Caco-2 (cell line): Measurements from ENCODE around the gene PPA2. TPM values are rescaled to one million over a fixed set of nuclear protein-coding genes. Genes with fewer than 3 reads are reported as not detected.

Experiments
- BruUV-seq: library from RNA; stranded (reverse); fragments of 400-500 nt; replicated peaks from 2 replicates; lab custom pipeline; 2021; lab: Mats Ljungman, UMichigan
- CTCF ChIA-PET: fragments of 300-600 bp; sonication (Branson Sonifier 250); formaldehyde crosslinking; loops from one replicate; lab custom pipeline; 2022; ENCODE audit warnings: antibody characterized with exemption; lab: Charles Lee
- POLR2A ChIA-PET: fragments of 300-600 bp; sonication (Branson Sonifier 250); formaldehyde crosslinking; loops from one replicate; lab custom pipeline; 2022; ENCODE audit warnings: antibody characterized with exemption; lab: Charles Lee
- DNase-seq, 2 experiments: peaks; one replicate each; pipeline versions ENCODE4 v3.0.0 to v3.0.0-alpha.2; 2020 to 2022
- H3K27me3 ChIP-seq: replicated peaks from 2 replicates; pipeline ENCODE4 v1.6.0; 2011; ENCODE audit warnings: low read length; ENCODE audit not compliant: control insufficient read depth, insufficient read depth
- H3K36me3 ChIP-seq: 2 replicates; pipeline ENCODE4 v1.5.1; 2011; ENCODE audit warnings: low read length; ENCODE audit not compliant: control insufficient read depth, insufficient read depth
- H3K4me1 ChIP-seq: fragments of 250-450 bp; sonication (Bioruptor Pico); 2 replicates; pipeline ENCODE4 v1.5.1; 2020; ENCODE audit warnings: mild to moderate bottlenecking
- H3K4me3 ChIP-seq: 2 replicates; pipeline ENCODE4 v1.5.1; 2011; ENCODE audit warnings: low read depth, mild to moderate bottlenecking, control low read depth, low read length
- H3K9me3 ChIP-seq: fragments of 250-450 bp; sonication (Bioruptor Pico); 2 replicates; pipeline ENCODE4 v1.5.1; 2020; ENCODE audit warnings: mild to moderate bottlenecking, moderate library complexity
- H3K27ac Mint-ChIP-seq: one replicate; pipeline ENCODE4 v1.8.0; 2022; ENCODE audit warnings: mixed read lengths; ENCODE audit not compliant: unreplicated experiment
- H3K27me3 Mint-ChIP-seq: one replicate; pipeline ENCODE4 v1.8.0; 2022; ENCODE audit warnings: mixed read lengths; ENCODE audit not compliant: insufficient read depth, unreplicated experiment
- H3K36me3 Mint-ChIP-seq: one replicate; pipeline ENCODE4 v1.8.0; 2022; ENCODE audit warnings: mild to moderate bottlenecking, mixed read lengths; ENCODE audit not compliant: insufficient read depth, unreplicated experiment
- H3K4me1 Mint-ChIP-seq: one replicate; pipeline ENCODE4 v1.8.0; 2022; ENCODE audit warnings: low read depth, mixed read lengths; ENCODE audit not compliant: unreplicated experiment
- H3K4me3 Mint-ChIP-seq: one replicate; pipeline ENCODE4 v1.8.0; 2022; ENCODE audit warnings: mild to moderate bottlenecking, moderate library complexity, mixed read lengths; ENCODE audit not compliant: unreplicated experiment
- H3K9me3 Mint-ChIP-seq: one replicate; pipeline ENCODE4 v1.8.0; 2022; ENCODE audit warnings: mixed read lengths; ENCODE audit not compliant: unreplicated experiment
- CTCF ChIP-seq, 2 experiments: fragments of 200-600 bp in 1 of 2; IDR thresholded peaks; 1 replicate in 1 of 2; 2 replicates in 1 of 2; pipeline versions ENCODE4 v1.5.1 to v1.8.0; 2011 to 2022; ENCODE audit warnings: antibody characterized with exemption in 1 of 2, control low read depth in 1 of 2, inconsistent platforms in 1 of 2, low read depth in 1 of 2, low read length in 1 of 2, mild to moderate bottlenecking in 1 of 2, moderate library complexity in 1 of 2; ENCODE audit not compliant: insufficient read depth in 1 of 2, severe bottlenecking in 1 of 2, unreplicated experiment in 1 of 2
- intact Hi-C: fragments of 100-400 bp; cut with micrococcal nuclease; formaldehyde crosslinking; loops from one replicate; pipeline ENCODE4 v1.10.0; 2022; ENCODE audit not compliant: unreplicated experiment
- total RNA-seq: library from RNA; stranded (reverse); gene quantifications from 2 replicates; pipeline ENCODE4 v1.2.3, GENCODE V29; 2022

Gene PPA2
- total RNA-seq, 1 experiment from 2014 or later, result 85.4 TPM

- H3K9me3 ChIP-seq, result no peaks in the 10 kb centered on the region
- no peaks in the 10 kb centered on the region for H3K4me1 ChIP-seq
- Mint-ChIP-seq H3K36me3 (no peaks in the 10 kb centered on the region), H3K27ac (no peak overlapping the region), H3K4me3 (no peak overlapping the region), H3K4me1 (no peaks in the 10 kb centered on the region), H3K27me3 (no peaks in the 10 kb centered on the region), H3K9me3 (no peaks in the 10 kb centered on the region)
- BruUV-seq, result no TSS peak
- POLR2A ChIA-PET, result no interaction called here
- no peaks in the 10 kb centered on the region for H3K27me3 ChIP-seq
- intact Hi-C loops, result no loop called here
- no peak overlapping the region for H3K4me3 ChIP-seq
- CTCF ChIA-PET, result no interaction called here
- DNase-seq, result no peak
- no peak for TF ChIP-seq CTCF (IDR thresholded peaks at IDR 0.05; ENCODE audit: insufficient read depth in 1 of 2, low read depth in 1 of 2, low read length in 1 of 2, severe bottlenecking in 1 of 2, unreplicated experiment in 1 of 2)
- no peaks in the 10 kb centered on the region for H3K36me3 ChIP-seq
Measured at GRCh38 chr4:105387466-105387865, 86.4 kb downstream of the PPA2 start.

- intact Hi-C loops, result no loop called here
- Histone ChIP-seq H3K9me3 (no peaks in the 10 kb centered on the region), H3K4me3 (no peak overlapping the region), H3K27me3 (no peaks in the 10 kb centered on the region), H3K4me1 (no peaks in the 10 kb centered on the region), H3K36me3 (no peaks in the 10 kb centered on the region)
- ChIA-PET CTCF (no interaction called here), POLR2A (no interaction called here)
- Mint-ChIP-seq H3K27ac (no peak overlapping the region), H3K27me3 (no peaks in the 10 kb centered on the region), H3K4me3 (no peak overlapping the region), H3K36me3 (no peaks in the 10 kb centered on the region), H3K4me1 (no peaks in the 10 kb centered on the region), H3K9me3 (no peaks in the 10 kb centered on the region)
- TF ChIP-seq CTCF (IDR thresholded peaks at IDR 0.05; ENCODE audit: insufficient read depth in 1 of 2, low read depth in 1 of 2, low read length in 1 of 2, severe bottlenecking in 1 of 2, unreplicated experiment in 1 of 2), result no peak
- DNase-seq, result no peak
- BruUV-seq, result no TSS peak
Measured at GRCh38 chr4:105386012-105386411, 87.8 kb downstream of the PPA2 start.

GRCh38 chr4:105374071-105374470, 99.8 kb downstream of the PPA2 start:
- no peak for TF ChIP-seq CTCF (IDR thresholded peaks at IDR 0.05; ENCODE audit: insufficient read depth in 1 of 2, low read depth in 1 of 2, low read length in 1 of 2, severe bottlenecking in 1 of 2, unreplicated experiment in 1 of 2)
- no peaks in the 10 kb centered on the region for H3K27me3 ChIP-seq
- no peaks in the 10 kb centered on the region for H3K36me3 ChIP-seq
- no peaks in the 10 kb centered on the region for H3K27me3 Mint-ChIP-seq
- H3K4me3 Mint-ChIP-seq, result no peak overlapping the region
- H3K4me1 Mint-ChIP-seq, result no peaks in the 10 kb centered on the region
- intact Hi-C loops, result no loop called here
- no peak for DNase-seq
- no peak overlapping the region for H3K4me3 ChIP-seq
- no TSS peak for BruUV-seq
- no peaks in the 10 kb centered on the region for H3K9me3 ChIP-seq
- no peaks in the 10 kb centered on the region for H3K9me3 Mint-ChIP-seq
- H3K4me1 ChIP-seq, result no peaks in the 10 kb centered on the region
- H3K27ac Mint-ChIP-seq, result no peak overlapping the region
- POLR2A ChIA-PET, result no interaction called here
- H3K36me3 Mint-ChIP-seq, result peaks cover 6% of the 10 kb centered on the region
- CTCF ChIA-PET, result no interaction called here
